A673 (cell line): ENCODE data around the gene CDC42BPA.

Experiments used
- EZH2 ChIP-seq: fragments of 200-600 bp; sonication (generic); IDR thresholded peaks from 2 replicates; pipeline ENCODE4 v1.6.1; 2017; ENCODE audit warnings: borderline replicate concordance, low read depth, mild to moderate bottlenecking, mixed read lengths, antibody characterized with exemption, low read length; ENCODE audit not compliant: poor library complexity, severe bottlenecking
- TF ChIP-seq, protein P1 (sequence below): fragments of 300-800, 200-600 bp; sonication (generic); conservative IDR thresholded peaks from 2 replicates; pipeline ENCODE4 v1.5.1; 2017; ENCODE audit warnings: low read depth, mild to moderate bottlenecking, antibody characterized with exemption, low read length, moderate library complexity, mixed read lengths

GRCh38 chr1:226983992-226984364 lies 334.3 kb downstream of the CDC42BPA start:
- TF ChIP-seq, protein P1, sequence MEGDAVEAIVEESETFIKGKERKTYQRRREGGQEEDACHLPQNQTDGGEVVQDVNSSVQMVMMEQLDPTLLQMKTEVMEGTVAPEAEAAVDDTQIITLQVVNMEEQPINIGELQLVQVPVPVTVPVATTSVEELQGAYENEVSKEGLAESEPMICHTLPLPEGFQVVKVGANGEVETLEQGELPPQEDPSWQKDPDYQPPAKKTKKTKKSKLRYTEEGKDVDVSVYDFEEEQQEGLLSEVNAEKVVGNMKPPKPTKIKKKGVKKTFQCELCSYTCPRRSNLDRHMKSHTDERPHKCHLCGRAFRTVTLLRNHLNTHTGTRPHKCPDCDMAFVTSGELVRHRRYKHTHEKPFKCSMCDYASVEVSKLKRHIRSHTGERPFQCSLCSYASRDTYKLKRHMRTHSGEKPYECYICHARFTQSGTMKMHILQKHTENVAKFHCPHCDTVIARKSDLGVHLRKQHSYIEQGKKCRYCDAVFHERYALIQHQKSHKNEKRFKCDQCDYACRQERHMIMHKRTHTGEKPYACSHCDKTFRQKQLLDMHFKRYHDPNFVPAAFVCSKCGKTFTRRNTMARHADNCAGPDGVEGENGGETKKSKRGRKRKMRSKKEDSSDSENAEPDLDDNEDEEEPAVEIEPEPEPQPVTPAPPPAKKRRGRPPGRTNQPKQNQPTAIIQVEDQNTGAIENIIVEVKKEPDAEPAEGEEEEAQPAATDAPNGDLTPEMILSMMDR = no peak
- no peak for TF ChIP-seq EZH2
